ENCODE measurements around the gene VANGL1. TPM values are rescaled to one million over a fixed set of nuclear protein-coding genes. Genes with fewer than 3 reads are reported as not detected.

The VANGL1 gene
- total RNA-seq, 1 donor from 2014 or later = 15.3 TPM

DNA sequence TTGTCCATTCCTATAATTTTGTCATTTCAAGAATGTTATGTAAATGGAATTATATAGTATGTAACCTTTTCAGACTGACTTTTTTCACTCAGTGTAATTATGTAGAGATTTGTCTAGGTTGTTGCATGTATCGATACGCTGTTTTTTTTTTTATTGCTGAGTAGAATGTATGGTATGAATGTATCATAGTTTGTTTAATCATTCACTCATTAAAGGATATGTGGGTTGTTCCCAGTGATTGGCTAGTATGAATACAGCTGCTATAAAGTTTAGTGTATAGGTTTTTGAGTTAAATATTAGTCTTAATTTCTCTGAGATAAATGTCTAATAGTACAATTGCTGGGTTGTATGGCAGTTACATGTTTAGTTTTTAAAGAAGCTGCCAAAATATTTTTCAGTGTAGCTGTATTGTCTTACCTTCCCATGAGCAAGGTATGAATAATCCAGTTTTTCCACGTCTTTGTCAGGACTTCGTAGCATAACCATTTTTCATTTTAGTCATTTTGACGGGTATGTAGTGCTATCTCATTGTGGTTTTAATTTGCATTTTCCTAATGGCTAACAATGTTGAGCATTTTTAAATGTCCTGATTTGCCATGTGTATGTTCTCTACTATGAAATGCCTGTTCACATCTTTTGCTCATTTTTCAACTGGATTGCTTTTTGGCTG, 104.4 kb downstream of the VANGL1 start:
- peak; percentile 74 for DNase-seq (ENCODE audit: low read depth)

More for the DNA sequence above, 104.4 kb downstream of the VANGL1 start:
- no peaks in the 10 kb centered on the region for H3K36me3 ChIP-seq (ENCODE audit: control insufficient read depth, insufficient read depth, low read length)
- TF ChIP-seq, protein P1, sequence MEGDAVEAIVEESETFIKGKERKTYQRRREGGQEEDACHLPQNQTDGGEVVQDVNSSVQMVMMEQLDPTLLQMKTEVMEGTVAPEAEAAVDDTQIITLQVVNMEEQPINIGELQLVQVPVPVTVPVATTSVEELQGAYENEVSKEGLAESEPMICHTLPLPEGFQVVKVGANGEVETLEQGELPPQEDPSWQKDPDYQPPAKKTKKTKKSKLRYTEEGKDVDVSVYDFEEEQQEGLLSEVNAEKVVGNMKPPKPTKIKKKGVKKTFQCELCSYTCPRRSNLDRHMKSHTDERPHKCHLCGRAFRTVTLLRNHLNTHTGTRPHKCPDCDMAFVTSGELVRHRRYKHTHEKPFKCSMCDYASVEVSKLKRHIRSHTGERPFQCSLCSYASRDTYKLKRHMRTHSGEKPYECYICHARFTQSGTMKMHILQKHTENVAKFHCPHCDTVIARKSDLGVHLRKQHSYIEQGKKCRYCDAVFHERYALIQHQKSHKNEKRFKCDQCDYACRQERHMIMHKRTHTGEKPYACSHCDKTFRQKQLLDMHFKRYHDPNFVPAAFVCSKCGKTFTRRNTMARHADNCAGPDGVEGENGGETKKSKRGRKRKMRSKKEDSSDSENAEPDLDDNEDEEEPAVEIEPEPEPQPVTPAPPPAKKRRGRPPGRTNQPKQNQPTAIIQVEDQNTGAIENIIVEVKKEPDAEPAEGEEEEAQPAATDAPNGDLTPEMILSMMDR (IDR thresholded peaks at IDR 0.05; ENCODE audit: insufficient read depth, low read length, severe bottlenecking) = no peak
- no peak overlapping the region for H3K4me3 ChIP-seq (ENCODE audit: low read depth, low read length)
- no peaks in the 10 kb centered on the region for H3K27me3 ChIP-seq (ENCODE audit: control insufficient read depth, insufficient read depth, low read length)
- no peak for FAIRE-seq

Other genes starting within 250 kb of the VANGL1 start
- gene CASQ2, start 126.7 kb downstream of the VANGL1 start, total RNA-seq = not detected in 2 replicates
- 0.13 and 0.26 TPM in 2 replicates for gene NHLH2, start 199.2 kb downstream of the VANGL1 start, total RNA-seq